Measurements from ENCODE around the gene KHNYN. TPM values are rescaled to one million over a fixed set of nuclear protein-coding genes. Genes with fewer than 3 reads are reported as not detected.

Gene KHNYN
- total RNA-seq, result 95.7 and 155 TPM in 2 replicates

DNA sequence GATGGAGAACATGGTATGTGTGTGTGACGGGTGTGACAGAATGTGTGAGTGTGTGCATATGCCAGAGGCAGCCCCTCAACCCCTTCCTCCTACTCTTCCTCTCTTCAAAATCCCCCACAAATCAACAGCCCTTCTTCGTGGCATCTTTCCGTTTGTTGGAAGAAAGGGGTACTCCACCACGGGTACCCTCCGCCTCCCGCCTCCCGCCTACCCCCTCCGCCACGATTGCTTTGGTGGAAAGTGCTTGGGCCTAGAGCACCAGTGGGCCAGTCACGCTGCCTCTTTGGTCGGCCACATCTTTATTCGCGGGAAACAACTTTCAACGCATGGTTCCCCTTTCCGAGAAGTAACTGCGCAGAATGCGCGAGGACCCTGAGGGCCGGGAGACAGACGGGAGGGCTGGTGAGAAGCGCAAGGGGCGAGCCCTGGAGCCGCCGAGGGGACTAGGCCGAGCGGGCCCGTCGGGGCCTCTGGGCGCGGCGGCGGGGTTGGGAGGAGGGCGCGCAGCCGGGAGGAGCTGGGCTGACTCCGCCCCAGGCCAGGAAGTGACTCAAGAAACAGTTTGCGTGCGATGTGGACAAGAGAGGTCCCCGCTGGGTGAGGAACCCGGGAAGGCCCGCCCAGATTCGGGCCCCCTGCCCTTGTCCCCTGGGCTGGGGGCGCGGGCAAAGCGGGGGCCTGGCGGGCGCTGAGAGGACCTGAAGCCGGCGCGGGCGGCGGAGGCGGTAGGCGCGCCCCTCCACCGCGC lies at the start of gene KHNYN, which contains the start of gene CBLN3:
Gene KHNYN (plus strand): TSS at position 560 of the 748 bp plus-strand sequence. CDS start 777 bp downstream, outside the sequence.
Gene CBLN3 (minus strand): TSS at position 274 of the 748 bp plus-strand sequence. CDS start 614 bp downstream, outside the sequence.

DNA sequence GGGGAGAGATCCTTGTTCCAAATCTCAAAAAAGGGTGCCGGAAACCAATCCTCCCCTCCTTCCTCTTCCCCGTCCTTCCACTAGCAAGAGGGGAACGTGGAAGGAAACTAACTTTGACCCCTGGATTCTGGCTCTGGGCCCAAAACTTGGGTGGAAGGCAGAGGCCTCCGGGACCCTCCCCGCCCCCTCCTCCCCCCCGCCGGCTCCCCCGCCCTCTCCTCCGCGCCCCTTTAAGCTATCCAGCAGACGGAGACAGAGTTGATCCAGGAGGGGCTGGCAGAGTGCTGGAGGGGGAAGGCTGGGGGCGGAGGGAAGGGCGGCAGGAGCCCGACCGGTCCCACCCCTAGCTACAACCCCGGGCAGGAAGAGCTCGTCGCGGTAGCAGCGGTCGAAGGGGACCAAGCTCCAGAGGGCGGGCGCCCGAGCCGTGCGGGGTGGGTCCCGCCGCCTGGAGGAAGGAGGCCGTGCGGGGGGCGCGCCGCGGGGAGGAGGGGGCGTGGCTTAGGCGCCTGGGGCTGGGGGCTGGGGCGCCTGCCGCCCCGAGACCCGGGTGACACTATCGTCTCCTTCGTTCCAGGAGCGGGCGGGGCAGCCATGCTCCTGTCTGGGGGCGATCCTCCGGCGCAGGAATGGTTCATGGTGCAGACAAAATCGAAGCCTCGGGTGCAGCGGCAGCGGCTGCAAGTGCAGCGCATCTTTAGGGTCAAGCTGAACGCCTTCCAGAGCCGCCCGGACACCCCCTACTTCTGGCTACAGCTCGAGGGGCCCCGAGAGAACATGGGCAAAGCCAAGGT lies 30.9 kb upstream of the KHNYN start, which contains the start of gene NYNRIN:
Gene NYNRIN (plus strand): TSS at position 351 of the 794 bp plus-strand sequence. CDS start 244 bp downstream, at position 595.

DNA sequence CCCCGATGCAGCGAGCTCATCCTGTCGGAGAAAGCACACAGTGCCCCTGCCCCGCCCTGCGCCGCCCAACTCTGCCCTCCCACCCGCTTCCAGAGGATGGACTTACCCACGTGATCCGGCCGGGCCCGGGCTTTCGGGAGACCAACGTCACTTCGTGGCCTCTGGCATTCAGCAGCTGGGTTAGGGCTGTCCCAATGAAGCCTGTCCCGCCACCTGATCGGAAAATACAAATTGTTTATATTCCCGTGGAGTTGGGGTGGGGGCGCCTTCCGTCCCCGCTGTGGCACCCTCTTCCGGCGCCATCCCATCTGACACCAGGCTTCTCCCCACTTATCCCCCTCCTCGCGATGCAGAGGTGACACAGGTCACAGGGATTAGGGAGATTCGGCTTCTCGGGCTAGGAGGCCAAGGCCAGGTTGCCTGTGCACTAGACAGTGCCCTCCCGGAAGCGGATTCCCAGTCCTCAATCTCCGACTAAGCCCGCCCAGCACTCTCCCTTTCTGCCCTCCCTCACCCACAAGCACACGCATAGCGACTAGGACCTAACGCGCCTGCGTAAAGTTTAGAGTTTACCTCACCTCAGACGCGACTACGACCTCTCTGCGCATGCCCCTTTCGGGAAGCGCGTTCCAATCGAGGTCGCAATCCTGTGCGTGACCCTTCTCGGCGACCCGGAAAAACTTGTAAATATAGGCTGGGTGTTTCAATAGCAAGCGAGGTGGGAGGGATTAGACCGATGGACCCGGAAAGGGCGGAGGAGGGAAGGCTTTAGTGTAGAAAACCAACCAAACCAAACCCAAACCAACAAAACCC lies 12.7 kb downstream of the KHNYN start, which contains the start of gene SDR39U1:
Gene SDR39U1 (minus strand): TSS at position 537 of the 813 bp plus-strand sequence. CDS start 7 bp downstream, at position 530.

Other genes starting within 250 kb of the KHNYN start
- gene IPO4, start 241.1 kb upstream of the KHNYN start, total RNA-seq, result 45.6 and 64.3 TPM in 2 replicates
- gene TM9SF1, start 234.5 kb upstream of the KHNYN start, total RNA-seq, result 63.9 and 79.9 TPM in 2 replicates
- gene TSSK4, start 224.3 kb upstream of the KHNYN start, total RNA-seq, result not detected in 2 replicates
- 32.8 and 40.7 TPM in 2 replicates for gene CHMP4A, start 216.5 kb upstream of the KHNYN start, total RNA-seq
- 10.8 and 14.7 TPM in 2 replicates for gene MDP1, start 213.9 kb upstream of the KHNYN start, total RNA-seq
- gene NEDD8, start 197.6 kb upstream of the KHNYN start, total RNA-seq, result 91.6 and 113 TPM in 2 replicates
- 95.1 and 97.1 TPM in 2 replicates for gene GMPR2, start 197.0 kb upstream of the KHNYN start, total RNA-seq
- gene TINF2, start 187.3 kb upstream of the KHNYN start, total RNA-seq, result 53.1 and 287 TPM in 2 replicates
- gene TGM1, start 166.8 kb upstream of the KHNYN start, total RNA-seq, result 69.1 and 167 TPM in 2 replicates
- 53.9 and 65.1 TPM in 2 replicates for gene RABGGTA, start 158.4 kb upstream of the KHNYN start, total RNA-seq
- 23.0 and 29.4 TPM in 2 replicates for gene DHRS1, start 130.2 kb upstream of the KHNYN start, total RNA-seq
- 26.6 and 41.4 TPM in 2 replicates for gene NOP9, start 130.1 kb upstream of the KHNYN start, total RNA-seq
- 1.4 and 6.0 TPM in 2 replicates for gene CIDEB, start 122.0 kb upstream of the KHNYN start, total RNA-seq
- gene LTB4R2, start 119.8 kb upstream of the KHNYN start, total RNA-seq, result 30.3 and 32.5 TPM in 2 replicates
- 13.5 and 13.6 TPM in 2 replicates for gene LTB4R, start 118.5 kb upstream of the KHNYN start, total RNA-seq
- 1.7 TPM in 1 of 2 replicates, not detected in the other for gene ADCY4, start 94.9 kb upstream of the KHNYN start, total RNA-seq
- gene RIPK3, start 90.0 kb upstream of the KHNYN start, total RNA-seq, result 2.1 and 5.1 TPM in 2 replicates
- 10.6 and 17.3 TPM in 2 replicates for gene NFATC4, start 61.8 kb upstream of the KHNYN start, total RNA-seq
- 7.0 and 8.4 TPM in 2 replicates for gene NYNRIN, start 31.0 kb upstream of the KHNYN start, total RNA-seq
- gene CBLN3, start 286 bp upstream of the KHNYN start, total RNA-seq, result 0.64 and 0.96 TPM in 2 replicates
- gene SDR39U1, start 12.8 kb downstream of the KHNYN start, total RNA-seq, result 4.5 and 5.1 TPM in 2 replicates
- not detected in 2 replicates for gene CMA1, start 78.3 kb downstream of the KHNYN start, total RNA-seq
- not detected in 2 replicates for gene CTSG, start 146.3 kb downstream of the KHNYN start, total RNA-seq
- not detected in 2 replicates for gene GZMH, start 179.7 kb downstream of the KHNYN start, total RNA-seq
- gene GZMB, start 204.2 kb downstream of the KHNYN start, total RNA-seq, result 0.21 TPM in 1 of 2 replicates, not detected in the other